Gastroesophageal sphincter (tissue), 4 donors: ENCODE results near the gene PHF23. TPM values are rescaled to one million over a fixed set of nuclear protein-coding genes. Genes with fewer than 3 reads are reported as not detected.

Experiments
- ATAC-seq: fragments of 150-250 bp; one replicate; pipeline ENCODE4 v1.9.1; 2016; ENCODE audit warnings: mild to moderate bottlenecking, moderate library complexity
- H3K27ac ChIP-seq, 4 donors: fragments of 200-600 bp; sonication (generic) in 3 of 4; 1 replicate in 3 of 4; 2 replicates in 1 of 4; pipeline ENCODE4 v1.5.1; 2016 to 2019
- H3K27me3 ChIP-seq: fragments of 200-600 bp; sonication (generic); one replicate; pipeline ENCODE4 v1.5.1; 2019
- H3K36me3 ChIP-seq, 2 donors: fragments of 200-600 bp; sonication (generic); one replicate each; pipeline ENCODE4 v1.5.1; 2019; ENCODE audit warnings: control low read depth in 1 of 2
- H3K4me1 ChIP-seq, 3 donors: fragments of 200-600 bp; sonication (generic); 1 replicate in 2 of 3; 2 replicates in 1 of 3; pipeline ENCODE4 v1.5.1; 2016 to 2019; ENCODE audit warnings: control low read depth in 2 of 3
- H3K4me3 ChIP-seq, 2 donors: fragments of 200-600 bp; sonication (generic); one replicate each; pipeline ENCODE4 v1.5.1; 2019; ENCODE audit warnings: mild to moderate bottlenecking in 1 of 2, moderate library complexity in 1 of 2
- H3K9me3 ChIP-seq, 3 donors: fragments of 200-600 bp; sonication (generic); one replicate each; pipeline ENCODE4 v1.5.1; 2017 to 2019; ENCODE audit warnings: control low read depth in 2 of 3
- EP300 ChIP-seq: sonication (generic); formaldehyde crosslinking; IDR thresholded peaks from one replicate; pipeline ENCODE4 v1.6.1; 2017; ENCODE audit warnings: antibody characterized with exemption, mild to moderate bottlenecking
- POLR2A ChIP-seq, 2 donors: fragments of 450-650 bp; IDR thresholded peaks; one replicate each; pipeline ENCODE4 v1.6.1; 2017; ENCODE audit warnings: antibody characterized with exemption in 2 of 2, mild to moderate bottlenecking in 2 of 2, moderate library complexity in 1 of 2
- POLR2AphosphoS5 ChIP-seq: sonication (generic); formaldehyde crosslinking; IDR thresholded peaks from one replicate; pipeline ENCODE4 v1.6.1; 2017; ENCODE audit warnings: antibody characterized with exemption
- WGBS, 2 donors: methylation state at CpG; one replicate each; pipeline ENCODE4 v1.1.5; 2018; ENCODE audit warnings: low coverage in 1 of 2; 5-methylcytosine and 5-hydroxymethylcytosine counted together
- small RNA-seq, 4 donors: library from RNA; depleted of rRNA; stranded (forward); fragments of <200 nt; gene quantifications; one replicate each; pipeline ENCODE3, GENCODE V24; 2016
- total RNA-seq, 4 donors: library from RNA; depleted of rRNA; stranded (reverse); fragments of >200 nt; gene quantifications; one replicate each; pipeline ENCODE4 v1.1.0, GENCODE V29; 2016
- TF ChIP-seq, protein P1 (sequence below), 4 experiments: fragments of 200-600 bp in 2 of 4; fragments of 450-650 bp in 2 of 4; sonication (generic) in 1 of 4; IDR thresholded peaks; one replicate each; pipeline ENCODE4 v1.5.1; 2017 to 2019; ENCODE audit warnings: antibody characterized with exemption in 4 of 4, mild to moderate bottlenecking in 2 of 4, moderate library complexity in 2 of 4

PHF23 gene
- total RNA-seq, 4 donors from 2014 or later = 29.4 to 38.2 (median 31.0) TPM

DNA sequence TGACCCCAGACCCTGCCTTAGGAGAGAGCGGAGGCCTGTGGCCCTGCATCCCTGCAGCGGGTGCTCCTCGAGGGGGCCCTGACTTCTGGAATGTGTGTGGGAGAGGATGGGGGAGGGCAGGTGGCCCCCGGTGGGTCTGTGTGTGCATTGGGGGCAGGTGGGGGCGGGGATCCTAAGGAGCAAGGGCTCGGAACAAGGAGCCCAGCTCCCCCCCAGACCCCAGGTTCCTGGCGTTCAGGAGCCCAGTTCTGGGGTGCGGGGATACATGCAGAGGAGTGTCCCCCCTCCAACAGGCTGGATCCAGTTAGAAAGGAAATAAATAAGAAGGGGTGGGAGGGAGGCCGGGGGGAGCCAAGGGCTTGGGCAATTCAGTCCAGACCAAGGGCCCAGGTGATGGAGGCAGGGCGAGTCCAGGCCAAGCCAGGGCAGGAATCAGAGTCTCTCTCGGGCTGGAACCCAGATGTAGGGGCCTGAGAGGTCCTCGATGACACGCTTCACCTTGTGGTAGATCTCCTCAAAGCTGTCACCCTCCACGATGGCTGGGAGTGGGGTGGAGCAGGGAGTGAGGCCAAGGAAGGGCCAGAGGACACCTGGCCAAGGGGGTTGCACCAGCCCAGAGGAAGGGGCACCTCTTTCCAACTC, 48.9 kb downstream of the PHF23 start:
- no peaks in the 10 kb centered on the region for H3K4me1 ChIP-seq
- peaks cover 0 to 55% of the 10 kb centered on the region in 2 donors for H3K36me3 ChIP-seq
- no peak for ATAC-seq
- no peak overlapping the region for H3K4me3 ChIP-seq
- no peaks in the 10 kb centered on the region for H3K27me3 ChIP-seq
- no peak overlapping the region for H3K27ac ChIP-seq
- no peaks in the 10 kb centered on the region for H3K9me3 ChIP-seq
- 60 to 86% methylated on average over 1 to 9 of the region's 14 CpGs for WGBS, 2 donors
- TF ChIP-seq POLR2A (IDR thresholded peaks at IDR 0.05) = no peak
- TF ChIP-seq, protein P1, sequence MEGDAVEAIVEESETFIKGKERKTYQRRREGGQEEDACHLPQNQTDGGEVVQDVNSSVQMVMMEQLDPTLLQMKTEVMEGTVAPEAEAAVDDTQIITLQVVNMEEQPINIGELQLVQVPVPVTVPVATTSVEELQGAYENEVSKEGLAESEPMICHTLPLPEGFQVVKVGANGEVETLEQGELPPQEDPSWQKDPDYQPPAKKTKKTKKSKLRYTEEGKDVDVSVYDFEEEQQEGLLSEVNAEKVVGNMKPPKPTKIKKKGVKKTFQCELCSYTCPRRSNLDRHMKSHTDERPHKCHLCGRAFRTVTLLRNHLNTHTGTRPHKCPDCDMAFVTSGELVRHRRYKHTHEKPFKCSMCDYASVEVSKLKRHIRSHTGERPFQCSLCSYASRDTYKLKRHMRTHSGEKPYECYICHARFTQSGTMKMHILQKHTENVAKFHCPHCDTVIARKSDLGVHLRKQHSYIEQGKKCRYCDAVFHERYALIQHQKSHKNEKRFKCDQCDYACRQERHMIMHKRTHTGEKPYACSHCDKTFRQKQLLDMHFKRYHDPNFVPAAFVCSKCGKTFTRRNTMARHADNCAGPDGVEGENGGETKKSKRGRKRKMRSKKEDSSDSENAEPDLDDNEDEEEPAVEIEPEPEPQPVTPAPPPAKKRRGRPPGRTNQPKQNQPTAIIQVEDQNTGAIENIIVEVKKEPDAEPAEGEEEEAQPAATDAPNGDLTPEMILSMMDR (IDR thresholded peaks at IDR 0.05) = no peak
- no peak for TF ChIP-seq EP300
- no peak for TF ChIP-seq POLR2AphosphoS5

DNA sequence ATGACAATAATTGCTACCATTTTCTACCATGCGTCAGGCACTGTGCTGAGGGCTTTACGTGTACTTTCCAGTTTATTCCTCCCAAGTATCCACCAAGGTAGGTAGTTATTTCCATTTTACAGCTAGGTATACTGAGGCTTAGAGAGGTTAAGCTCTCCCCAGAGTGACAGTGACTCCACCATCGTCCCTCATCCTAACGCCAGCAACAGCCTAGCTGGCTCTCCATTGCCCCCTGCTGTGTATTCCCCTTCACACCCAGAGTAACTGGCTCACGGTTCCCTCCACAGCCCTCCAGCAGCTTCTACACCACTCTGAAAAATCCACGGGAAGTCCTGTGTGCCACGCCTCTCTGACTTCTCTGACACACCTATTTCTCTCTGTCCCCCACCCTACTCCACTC, 53.0 kb downstream of the PHF23 start:
- no peak for TF ChIP-seq POLR2A (IDR thresholded peaks at IDR 0.05)
- TF ChIP-seq, protein P1 (IDR thresholded peaks at IDR 0.05) = no peak
- H3K4me1 ChIP-seq = no peaks in the 10 kb centered on the region
- ATAC-seq = no peak
- peaks cover 0 to 13% of the 10 kb centered on the region in 2 donors for H3K36me3 ChIP-seq
- 49 to 52% methylated on average over 6 to 7 of the region's 7 CpGs for WGBS, 2 donors
- no peak overlapping the region for H3K27ac ChIP-seq
- no peaks in the 10 kb centered on the region for H3K27me3 ChIP-seq
- no peaks in the 10 kb centered on the region for H3K9me3 ChIP-seq
- H3K4me3 ChIP-seq = no peak overlapping the region

Small RNA genes within 50 kb of the gene (small RNA-seq; reads per million reads assigned to genes)
- gene AC120057.4 = 0 reads per million in 4 donors
- gene MIR324 = 3.9 to 7.5 (median 5.0) reads per million in 4 donors
- 0 reads per million in 4 donors for gene RF00019

Other genes starting within 250 kb of the PHF23 start
- under 1 TPM in 2 of 4 donors, not detected in 2; 0.19 to 0.62 TPM for gene ALOX12, start 243.4 kb downstream of the PHF23 start, total RNA-seq
- gene RNASEK, start 226.8 kb downstream of the PHF23 start, total RNA-seq = 100 to 1,000 TPM; 150 to 211 (median 170) TPM
- gene BCL6B, start 216.4 kb downstream of the PHF23 start, total RNA-seq = 1 to 10 TPM in 3 of 4 donors, under 1 TPM in 1; 0.93 to 3.9 (median 3.3) TPM
- under 1 TPM in 3 of 4 donors, not detected in 1; 0.58 to 0.81 (median 0.72) TPM for gene SLC16A13, start 203.4 kb downstream of the PHF23 start, total RNA-seq
- under 1 TPM in 3 of 4 donors, not detected in 1; 0.32 to 0.54 (median 0.39) TPM for gene SLC16A11, start 195.4 kb downstream of the PHF23 start, total RNA-seq
- 10 to 100 TPM in 2 of 4 donors, 1 to 10 TPM in 2; 3.8 to 25.6 (median 11.3) TPM for gene CLEC10A, start 159.2 kb downstream of the PHF23 start, total RNA-seq
- 1 to 10 TPM in 1 of 4 donors, under 1 TPM in 1, not detected in 2; 0.79 to 1.3 TPM for gene ASGR2, start 124.6 kb downstream of the PHF23 start, total RNA-seq
- gene ASGR1, start 60.1 kb downstream of the PHF23 start, total RNA-seq = 1 to 10 TPM in 1 of 4 donors, under 1 TPM in 1, not detected in 2; 0.54 to 1.2 TPM
- 10 to 100 TPM; 14.1 to 21.7 (median 16.5) TPM for gene DLG4, start 19.6 kb downstream of the PHF23 start, total RNA-seq
- 100 to 1,000 TPM; 331 to 508 (median 475) TPM for gene ACADVL, start 19.5 kb downstream of the PHF23 start, total RNA-seq
- 10 to 100 TPM; 33.0 to 53.9 (median 45.0) TPM for gene DVL2, start 4.9 kb downstream of the PHF23 start, total RNA-seq
- 100 to 1,000 TPM; 289 to 437 (median 386) TPM for gene GABARAP, start 3.0 kb upstream of the PHF23 start, total RNA-seq
- 10 to 100 TPM; 33.8 to 66.3 (median 52.5) TPM for gene CTDNEP1, start 12.3 kb upstream of the PHF23 start, total RNA-seq
- 10 to 100 TPM; 29.6 to 36.8 (median 33.8) TPM for gene ELP5, start 12.8 kb upstream of the PHF23 start, total RNA-seq
- gene CLDN7, start 23.0 kb upstream of the PHF23 start, total RNA-seq = 10 to 100 TPM in 1 of 4 donors, 1 to 10 TPM in 2, not detected in 1; 1.4 to 16.9 (median 4.7) TPM
- 100 to 1,000 TPM in 3 of 4 donors, 10 to 100 TPM in 1; 71.8 to 200 (median 149) TPM for gene SLC2A4, start 42.3 kb upstream of the PHF23 start, total RNA-seq
- gene YBX2, start 55.2 kb upstream of the PHF23 start, total RNA-seq = 1 to 10 TPM; 3.3 to 6.5 (median 5.3) TPM
- 100 to 1,000 TPM; 145 to 233 (median 183) TPM for gene EIF5A, start 68.2 kb upstream of the PHF23 start, total RNA-seq
- gene GPS2, start 75.9 kb upstream of the PHF23 start, total RNA-seq = 100 to 1,000 TPM in 1 of 4 donors, 10 to 100 TPM in 3; 66.9 to 104 (median 82.5) TPM
- 10 to 100 TPM; 12.0 to 30.4 (median 14.9) TPM for gene NEURL4, start 89.9 kb upstream of the PHF23 start, total RNA-seq
- 1 to 10 TPM; 2.0 to 4.6 (median 3.5) TPM for gene ACAP1, start 97.1 kb upstream of the PHF23 start, total RNA-seq
- 10 to 100 TPM in 2 of 4 donors, 1 to 10 TPM in 2; 8.8 to 16.9 (median 10.3) TPM for gene KCTD11, start 112.7 kb upstream of the PHF23 start, total RNA-seq
- gene TMEM95, start 115.7 kb upstream of the PHF23 start, total RNA-seq = not detected
- gene TNK1, start 141.6 kb upstream of the PHF23 start, total RNA-seq = 1 to 10 TPM; 2.0 to 4.4 (median 3.5) TPM
- gene PLSCR3, start 155.1 kb upstream of the PHF23 start, total RNA-seq = 10 to 100 TPM; 16.8 to 38.1 (median 17.7) TPM
- gene TMEM256, start 164.6 kb upstream of the PHF23 start, total RNA-seq = 10 to 100 TPM; 31.1 to 66.6 (median 57.8) TPM
- gene NLGN2, start 168.4 kb upstream of the PHF23 start, total RNA-seq = 10 to 100 TPM in 3 of 4 donors, 1 to 10 TPM in 1; 9.9 to 28.4 (median 14.4) TPM
- gene SPEM1, start 180.9 kb upstream of the PHF23 start, total RNA-seq = not detected
- gene SPEM2, start 186.2 kb upstream of the PHF23 start, total RNA-seq = not detected
- gene SPEM3, start 189.4 kb upstream of the PHF23 start, total RNA-seq = under 1 TPM in 1 of 4 donors, not detected in 3; 0.08 TPM
- 1 to 10 TPM; 1.3 to 5.6 (median 2.4) TPM for gene TMEM102, start 196.0 kb upstream of the PHF23 start, total RNA-seq
- gene FGF11, start 200.1 kb upstream of the PHF23 start, total RNA-seq = 1 to 10 TPM in 1 of 4 donors, under 1 TPM in 2, not detected in 1; 0.13 to 1.0 (median 0.42) TPM
- 10 to 100 TPM in 1 of 4 donors, 1 to 10 TPM in 3; 4.7 to 12.1 (median 8.1) TPM for gene CHRNB1, start 205.6 kb upstream of the PHF23 start, total RNA-seq
- 100 to 1,000 TPM in 1 of 4 donors, 10 to 100 TPM in 3; 68.4 to 115 (median 80.2) TPM for gene ZBTB4, start 240.2 kb upstream of the PHF23 start, total RNA-seq
- gene SLC35G6, start 242.0 kb upstream of the PHF23 start, total RNA-seq = not detected
- gene POLR2A, start 244.9 kb upstream of the PHF23 start, total RNA-seq = 10 to 100 TPM; 41.0 to 55.3 (median 47.3) TPM